SK-N-SH (cell line): ENCODE results near the gene VASP. TPM values are rescaled to one million over a fixed set of nuclear protein-coding genes. Genes with fewer than 3 reads are reported as not detected.

Experiments
- CTCF ChIA-PET: fragments of 300-600, 350-600 bp; formaldehyde crosslinking; extraction: SDS; loops from one replicate; lab custom pipeline; 2021; lab: Yijun Ruan, JAX
- POLR2A ChIA-PET: fragments of 350-600 bp; sonication (Branson Sonifier 250); formaldehyde crosslinking; extraction: SDS; loops from one replicate; lab custom pipeline; 2020; ENCODE audit warnings: antibody characterized with exemption, inconsistent platforms; lab: Yijun Ruan, JAX
- DNase-seq: peaks from one replicate; pipeline ENCODE4 v3.0.0; 2012
- H2AFZ ChIP-seq: fragments of 200-600 bp; sonication (generic); 2 replicates; pipeline ENCODE4 v1.8.1; 2016; ENCODE audit warnings: antibody characterized with exemption, mild to moderate bottlenecking, low read depth
- H3F3A ChIP-seq: fragments of 200-600 bp; sonication (generic); replicated peaks from 2 replicates; pipeline ENCODE3; 2016; ENCODE audit warnings: antibody characterized with exemption, mild to moderate bottlenecking; ENCODE audit not compliant: insufficient read depth
- H3K27ac ChIP-seq, 2 experiments: fragments of 200-500 bp in 1 of 2; fragments of 200-600 bp in 1 of 2; sonication (Bioruptor generic) in 1 of 2; sonication (generic), shearing (Covaris generic) in 1 of 2; 2 replicates each; pipeline versions ENCODE4 v1.5.1 to v1.6.1; 2014 to 2016; ENCODE audit warnings: low read depth in 2 of 2, inconsistent platforms in 1 of 2, low read length in 1 of 2, mild to moderate bottlenecking in 1 of 2, mixed read lengths in 1 of 2
- H3K27me3 ChIP-seq: fragments of 200-600 bp; sonication (generic), shearing (Covaris generic); 2 replicates; pipeline ENCODE4 v1.6.1; 2016; ENCODE audit warnings: mixed run types; ENCODE audit not compliant: insufficient read depth
- H3K36me3 ChIP-seq, 2 experiments: fragments of 200-500 bp in 1 of 2; fragments of 200-600 bp in 1 of 2; sonication (Bioruptor generic) in 1 of 2; sonication (generic) in 1 of 2; replicated peaks in 1 of 2; 2 replicates each; pipeline versions ENCODE3 to v1.5.1; 2014 to 2016; ENCODE audit warnings: low read length in 1 of 2, mild to moderate bottlenecking in 1 of 2; ENCODE audit not compliant: insufficient read depth in 2 of 2, control insufficient read depth in 1 of 2
- H3K4me1 ChIP-seq, 2 experiments: fragments of 200-500 bp in 1 of 2; fragments of 200-600 bp in 1 of 2; sonication (Bioruptor generic) in 1 of 2; sonication (generic), shearing (Covaris generic) in 1 of 2; 2 replicates each; pipeline versions ENCODE4 v1.5.1 to v1.6.1; 2014 to 2016; ENCODE audit warnings: low read depth in 1 of 2, low read length in 1 of 2, mixed run types in 1 of 2; ENCODE audit not compliant: insufficient read depth in 2 of 2, control insufficient read depth in 1 of 2
- H3K4me2 ChIP-seq: fragments of 200-600 bp; sonication (generic), shearing (Covaris generic); 2 replicates; pipeline ENCODE4 v1.6.1; 2017; ENCODE audit warnings: mixed run types
- H3K4me3 ChIP-seq, 2 experiments: fragments of 200-500 bp in 1 of 2; fragments of 200-600 bp in 1 of 2; sonication (Bioruptor generic) in 1 of 2; sonication (generic), shearing (Covaris generic) in 1 of 2; 2 replicates each; pipeline versions ENCODE4 v1.5.1 to v1.8.1; 2014 to 2016; ENCODE audit warnings: low read depth in 2 of 2, inconsistent platforms in 1 of 2, low read length in 1 of 2, mild to moderate bottlenecking in 1 of 2, mixed read lengths in 1 of 2, moderate library complexity in 1 of 2
- H3K79me2 ChIP-seq: fragments of 200-600 bp; sonication (generic); 2 replicates; pipeline ENCODE4 v1.8.1; 2017; ENCODE audit warnings: mild to moderate bottlenecking; ENCODE audit not compliant: insufficient read depth
- H3K9ac ChIP-seq: fragments of 200-600 bp; sonication (generic); 2 replicates; pipeline ENCODE4 v1.6.1; 2017; ENCODE audit warnings: mixed run types
- H3K9me2 ChIP-seq: fragments of 200-600 bp; sonication (generic); 2 replicates; pipeline ENCODE4 v1.6.1; 2017; ENCODE audit warnings: mixed run types
- H3K9me3 ChIP-seq: fragments of 200-600 bp; sonication (generic); 2 replicates; pipeline ENCODE4 v1.6.1; 2017; ENCODE audit warnings: mixed run types, mild to moderate bottlenecking, moderate library complexity
- H4K20me1 ChIP-seq: fragments of 200-600 bp; sonication (generic); 2 replicates; pipeline ENCODE4 v1.6.1; 2017; ENCODE audit warnings: mild to moderate bottlenecking, mixed run types; ENCODE audit not compliant: insufficient read depth
- CHD2 ChIP-seq: fragments of 150-350 bp; IDR thresholded peaks from 2 replicates; pipeline ENCODE4 v1.6.1; 2018; ENCODE audit warnings: low read length; ENCODE audit not compliant: partially characterized antibody
- ELF1 ChIP-seq: IDR thresholded peaks from 2 replicates; pipeline ENCODE4 v1.4.0; 2012
- EP300 ChIP-seq, 2 experiments: IDR thresholded peaks; 2 replicates each; pipeline versions ENCODE4 v1.4.0 to v1.6.1; 2012; ENCODE audit warnings: borderline replicate concordance in 1 of 2, low read depth in 1 of 2, low read length in 1 of 2
- EZH2phosphoT487 ChIP-seq: fragments of 200-600 bp; sonication (generic); IDR thresholded peaks from 2 replicates; pipeline ENCODE4 v1.6.1; 2017; ENCODE audit warnings: low read depth, mixed run types, mild to moderate bottlenecking, antibody characterized with exemption, moderate library complexity, borderline replicate concordance
- FOSL2 ChIP-seq: IDR thresholded peaks from 2 replicates; pipeline ENCODE4 v1.4.0; 2012; ENCODE audit warnings: low read depth, mild to moderate bottlenecking, moderate library complexity, borderline replicate concordance
- FOXM1 ChIP-seq: IDR thresholded peaks from 2 replicates; pipeline ENCODE4 v1.4.0; 2012; ENCODE audit warnings: low read depth, mild to moderate bottlenecking
- GABPA ChIP-seq: IDR thresholded peaks from 2 replicates; pipeline ENCODE4 v1.4.0; 2012; ENCODE audit warnings: low read depth, mild to moderate bottlenecking
- GATA2 ChIP-seq: sonication (generic); formaldehyde crosslinking; IDR thresholded peaks from 2 replicates; pipeline ENCODE4 v1.5.0; 2020; ENCODE audit warnings: mild to moderate bottlenecking, missing genetic modification reagents
- MEF2A ChIP-seq: IDR thresholded peaks from 2 replicates; pipeline ENCODE4 v1.4.0; 2012; ENCODE audit warnings: low read depth, borderline replicate concordance
- MXI1 ChIP-seq: IDR thresholded peaks from 2 replicates; pipeline ENCODE4 v1.6.1; 2012; ENCODE audit warnings: mild to moderate bottlenecking, low read depth, low read length, improper control_type of control experiment
- NFIC ChIP-seq: IDR thresholded peaks from 2 replicates; pipeline ENCODE4 v1.4.0; 2012; ENCODE audit warnings: borderline replicate concordance
- NRF1 ChIP-seq: IDR thresholded peaks from 2 replicates; pipeline ENCODE4 v1.6.1; 2012; ENCODE audit warnings: low read depth, mild to moderate bottlenecking, low read length
- RAD21 ChIP-seq: IDR thresholded peaks from 2 replicates; pipeline ENCODE4 v1.6.1; 2012; ENCODE audit warnings: mild to moderate bottlenecking, low read length
- RCOR1 ChIP-seq: fragments of 150-350 bp; IDR thresholded peaks from 2 replicates; pipeline ENCODE4 v1.6.1; 2017; ENCODE audit warnings: antibody characterized with exemption, low read length
- RXRA ChIP-seq: IDR thresholded peaks from 2 replicates; pipeline ENCODE4 v1.4.0; 2012; ENCODE audit warnings: low read depth, mild to moderate bottlenecking, borderline replicate concordance
- SMC3 ChIP-seq: IDR thresholded peaks from 2 replicates; pipeline ENCODE4 v1.6.1; 2012; ENCODE audit warnings: low read depth, low read length, improper control_type of control experiment
- TAF1 ChIP-seq: IDR thresholded peaks from 2 replicates; pipeline ENCODE4 v1.6.1; 2012; ENCODE audit warnings: low read depth, mild to moderate bottlenecking, low read length, moderate library complexity, borderline replicate concordance
- TCF12 ChIP-seq: IDR thresholded peaks from 2 replicates; pipeline ENCODE4 v1.4.0; 2012
- TEAD4 ChIP-seq: IDR thresholded peaks from 2 replicates; pipeline ENCODE4 v1.4.0; 2012; ENCODE audit warnings: mild to moderate bottlenecking, borderline replicate concordance; ENCODE audit not compliant: insufficient read depth
- YY1 ChIP-seq: IDR thresholded peaks from 2 replicates; pipeline ENCODE4 v1.4.0; 2012; ENCODE audit warnings: low read depth, mild to moderate bottlenecking
- WGBS: methylation state at CpG from one replicate; pipeline ENCODE4 v1.1.6; 2017; ENCODE audit warnings: low lambda C conversion rate; 5-methylcytosine and 5-hydroxymethylcytosine counted together
- polyA plus RNA-seq, 3 experiments: library from polyadenylated mRNA; depleted of rRNA; stranded (reverse); fragments of >200 nt; gene quantifications; 2 replicates each; pipeline ENCODE4 v1.2.3, GENCODE V29; 2012
- TF ChIP-seq, protein P1 (sequence below): IDR thresholded peaks from 2 replicates; pipeline ENCODE4 v1.4.0; 2012; ENCODE audit warnings: low read depth, borderline replicate concordance
- TF ChIP-seq, protein P2 (sequence below): fragments of 150-350 bp; IDR thresholded peaks from 2 replicates; pipeline ENCODE4 v1.6.1; 2016; ENCODE audit warnings: mild to moderate bottlenecking, low read depth, low read length

Gene VASP
- polyA plus RNA-seq, 1 of the 3 experiments (the other 2 are of a cell fraction), result 37.8 TPM

DNA sequence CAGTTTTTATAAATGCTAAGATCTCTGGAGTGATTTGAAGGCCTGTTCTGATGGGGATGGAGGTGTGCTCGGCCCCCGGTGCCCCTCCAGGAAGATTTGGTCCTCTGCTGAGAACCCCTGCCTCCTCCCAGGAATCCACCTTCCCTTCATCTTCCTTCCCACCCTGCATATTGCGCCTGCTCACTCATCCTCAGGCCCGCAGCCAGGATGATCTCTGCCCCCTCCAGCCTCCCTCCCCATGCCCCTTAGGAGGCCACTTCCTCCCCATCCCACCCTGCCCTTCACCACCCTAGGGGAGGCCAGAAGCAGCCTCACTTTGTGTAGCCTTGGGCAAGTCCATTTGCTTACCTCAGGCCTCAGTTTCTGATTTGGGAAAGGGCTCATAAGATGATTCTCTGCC is 19.7 kb downstream of the VASP start:
- ChIA-PET CTCF (interaction anchor here (1.2 to 1.7 kb wide), 3 partner anchors 9 to 116 kb away, joined by 3 to 7 read pairs (median 3); no protein-coding TSS in a partner anchor), POLR2A (no interaction called here)
- Histone ChIP-seq H3K4me3 (no peak overlapping the region), H3K79me2 (no peaks in the 10 kb centered on the region), H2AFZ (no peak overlapping the region), H3K4me2 (no peak overlapping the region), H3K9ac (no peak overlapping the region), H3K4me1 (no peaks in the 10 kb centered on the region; a peak in 1 of 4 replicates), H3K9me3 (no peaks in the 10 kb centered on the region), H4K20me1 (peaks cover 20% of the 10 kb centered on the region; the same call in 1 of the 2 replicates), H3F3A (peaks cover 31% of the 10 kb centered on the region), H3K36me3 (peaks cover 22 to 41% of the 10 kb centered on the region in 2 experiments), H3K9me2 (no peaks in the 10 kb centered on the region), H3K27me3 (no peaks in the 10 kb centered on the region), H3K27ac (no peak overlapping the region)
- DNase-seq, result no peak
- no peak for TF ChIP-seq GABPA
- no peak for TF ChIP-seq NRF1
- TF ChIP-seq NFIC, result no peak
- TF ChIP-seq EZH2phosphoT487, result no peak
- no peak for TF ChIP-seq TEAD4
- no peak for TF ChIP-seq FOXM1
- no peak for TF ChIP-seq RXRA
- no peak for TF ChIP-seq ELF1
- no peak for TF ChIP-seq FOSL2
- no peak for TF ChIP-seq SMC3
- no peak for TF ChIP-seq RCOR1
- TF ChIP-seq TAF1, result no peak
- TF ChIP-seq MXI1, result no peak
- TF ChIP-seq CHD2, result no peak
- TF ChIP-seq, protein P1, sequence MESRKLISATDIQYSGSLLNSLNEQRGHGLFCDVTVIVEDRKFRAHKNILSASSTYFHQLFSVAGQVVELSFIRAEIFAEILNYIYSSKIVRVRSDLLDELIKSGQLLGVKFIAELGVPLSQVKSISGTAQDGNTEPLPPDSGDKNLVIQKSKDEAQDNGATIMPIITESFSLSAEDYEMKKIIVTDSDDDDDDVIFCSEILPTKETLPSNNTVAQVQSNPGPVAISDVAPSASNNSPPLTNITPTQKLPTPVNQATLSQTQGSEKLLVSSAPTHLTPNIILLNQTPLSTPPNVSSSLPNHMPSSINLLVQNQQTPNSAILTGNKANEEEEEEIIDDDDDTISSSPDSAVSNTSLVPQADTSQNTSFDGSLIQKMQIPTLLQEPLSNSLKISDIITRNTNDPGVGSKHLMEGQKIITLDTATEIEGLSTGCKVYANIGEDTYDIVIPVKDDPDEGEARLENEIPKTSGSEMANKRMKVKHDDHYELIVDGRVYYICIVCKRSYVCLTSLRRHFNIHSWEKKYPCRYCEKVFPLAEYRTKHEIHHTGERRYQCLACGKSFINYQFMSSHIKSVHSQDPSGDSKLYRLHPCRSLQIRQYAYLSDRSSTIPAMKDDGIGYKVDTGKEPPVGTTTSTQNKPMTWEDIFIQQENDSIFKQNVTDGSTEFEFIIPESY, result no peak
- TF ChIP-seq RAD21, result no peak
- WGBS, result 93% methylated on average over 4 of the region's 4 CpGs

DNA sequence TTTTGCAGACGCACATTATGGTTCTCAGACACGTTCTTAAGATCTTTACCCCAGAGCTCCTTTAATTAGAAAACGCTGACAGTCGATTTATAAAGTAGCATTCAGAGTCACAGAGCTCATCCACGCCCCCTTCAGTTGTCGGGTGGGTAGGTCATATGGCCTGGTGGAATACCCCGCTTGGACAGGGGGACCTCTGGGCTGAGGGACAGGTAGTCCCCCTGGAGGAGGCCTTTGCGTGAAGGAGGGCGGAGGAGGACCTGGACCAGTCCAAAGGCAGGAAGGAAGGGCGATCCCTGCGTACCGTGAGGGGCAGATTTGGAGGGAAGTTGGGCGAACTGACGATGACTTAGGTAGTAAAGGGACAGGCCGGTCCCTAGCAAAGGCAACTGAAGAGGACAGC is 20.5 kb downstream of the VASP start:
- Histone ChIP-seq H4K20me1 (peaks cover 16% of the 10 kb centered on the region; the same call in 1 of the 2 replicates), H3K27me3 (no peaks in the 10 kb centered on the region), H3F3A (peaks cover 29% of the 10 kb centered on the region), H3K36me3 (peaks cover 21 to 41% of the 10 kb centered on the region in 2 experiments), H3K9ac (no peak overlapping the region), H3K4me1 (no peaks in the 10 kb centered on the region; a peak in 1 of 4 replicates), H3K9me3 (no peaks in the 10 kb centered on the region), H2AFZ (no peak overlapping the region), H3K79me2 (no peaks in the 10 kb centered on the region), H3K4me2 (no peak overlapping the region), H3K27ac (no peak overlapping the region), H3K4me3 (no peak overlapping the region), H3K9me2 (no peaks in the 10 kb centered on the region)
- DNase-seq, result no peak
- TF ChIP-seq TCF12, result no peak
- no peak for TF ChIP-seq MXI1
- no peak for TF ChIP-seq RAD21
- TF ChIP-seq EP300 (IDR thresholded peaks at IDR 0.05; ENCODE audit: borderline replicate concordance in 1 of 2, low read depth in 1 of 2, low read length in 1 of 2), result no peak
- no peak for TF ChIP-seq YY1
- TF ChIP-seq FOXM1, result no peak
- TF ChIP-seq MEF2A, result no peak
- TF ChIP-seq RCOR1, result no peak
- TF ChIP-seq TAF1, result no peak
- TF ChIP-seq, protein P2, sequence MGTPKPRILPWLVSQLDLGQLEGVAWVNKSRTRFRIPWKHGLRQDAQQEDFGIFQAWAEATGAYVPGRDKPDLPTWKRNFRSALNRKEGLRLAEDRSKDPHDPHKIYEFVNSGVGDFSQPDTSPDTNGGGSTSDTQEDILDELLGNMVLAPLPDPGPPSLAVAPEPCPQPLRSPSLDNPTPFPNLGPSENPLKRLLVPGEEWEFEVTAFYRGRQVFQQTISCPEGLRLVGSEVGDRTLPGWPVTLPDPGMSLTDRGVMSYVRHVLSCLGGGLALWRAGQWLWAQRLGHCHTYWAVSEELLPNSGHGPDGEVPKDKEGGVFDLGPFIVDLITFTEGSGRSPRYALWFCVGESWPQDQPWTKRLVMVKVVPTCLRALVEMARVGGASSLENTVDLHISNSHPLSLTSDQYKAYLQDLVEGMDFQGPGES, result no peak
- TF ChIP-seq GATA2 (CRISPR knock-in tag), result no peak
- TF ChIP-seq ELF1, result no peak
- 92% methylated on average over 15 of the region's 15 CpGs for WGBS
- ChIA-PET POLR2A (no interaction called here), CTCF (interaction anchor here (1.2 to 1.3 kb wide), 2 partner anchors 8 to 43 kb away, joined by 3 read pairs; no protein-coding TSS in a partner anchor)
